K562 (cell line): ENCODE data around the gene PNPLA2. TPM values are rescaled to one million over a fixed set of nuclear protein-coding genes. Genes with fewer than 3 reads are reported as not detected.

Source experiments
- CBFB ChIP-seq: sonication (generic); formaldehyde crosslinking; IDR thresholded peaks from 2 replicates; pipeline ENCODE4 v1.4.0; 2020; ENCODE audit warnings: mild to moderate bottlenecking, missing genetic modification reagents
- ELF4 ChIP-seq: fragments of 450-650 bp; formaldehyde crosslinking; IDR thresholded peaks from 2 replicates; pipeline ENCODE4 v1.4.0; 2022; ENCODE audit warnings: missing genetic modification characterization
- HLTF ChIP-seq: fragments of 450-650 bp; IDR thresholded peaks from 2 replicates; pipeline ENCODE4 v1.6.1; 2016
- MNT ChIP-seq, 2 experiments: fragments of 450-650 bp; conservative IDR thresholded peaks; 2 replicates each; pipeline ENCODE4 v1.6.1; 2017; ENCODE audit warnings: mild to moderate bottlenecking in 2 of 2, moderate library complexity in 2 of 2
- NBN ChIP-seq: fragments of 450-650 bp; IDR thresholded peaks from 2 replicates; pipeline ENCODE4 v1.6.1; 2016; ENCODE audit warnings: low read depth, mild to moderate bottlenecking
- NFXL1 ChIP-seq: fragments of 450-650 bp; formaldehyde crosslinking; IDR thresholded peaks from 2 replicates; pipeline ENCODE4 v1.4.0; 2021; ENCODE audit warnings: mild to moderate bottlenecking
- TARDBP ChIP-seq: fragments of 450-650 bp; IDR thresholded peaks from 2 replicates; pipeline ENCODE4 v1.6.1; 2016
- ZNF146 ChIP-seq: IDR thresholded peaks from one replicate; pipeline ENCODE4 v1.6.1; 2018; ENCODE audit warnings: missing compliant biosample characterization; ENCODE audit not compliant: unreplicated experiment
- ZNF23 ChIP-seq: fragments of 250-450 bp; sonication (Bioruptor Pico); IDR thresholded peaks from 2 replicates; pipeline ENCODE4 v1.4.0; 2020; ENCODE audit warnings: mild to moderate bottlenecking
- polyA plus RNA-seq, 8 experiments: library from polyadenylated mRNA; depleted of rRNA in 4 of 8; stranded (reverse) in 5 of 8; unstranded in 3 of 8; fragments of >200 nt; fragmentation: Nextera tagmentation in 2 of 8; fragmentation: Illumina TruSeq in 1 of 8; extraction: Ambion mirVana in 2 of 8; extraction: Trizol in 1 of 8; gene quantifications; 2 replicates each; pipeline versions ENCODE4 v1.2.1 to v1.2.3, GENCODE V29; 2011 to 2014; ENCODE audit warnings: inconsistent platforms in 1 of 8, missing spikeins in 1 of 8
- total RNA-seq, 7 experiments: library from RNA; depleted of rRNA in 6 of 7; stranded (reverse); fragments of >200 nt in 6 of 7; fragmentation: Illumina TruSeq in 2 of 7; extraction: Trizol in 2 of 7; gene quantifications; 2 replicates each; pipeline versions ENCODE4 v1.2.1 to v1.2.3, GENCODE V29; 2011 to 2021; ENCODE audit warnings: low replicate concordance in 1 of 7

PNPLA2 gene
- total and polyA plus RNA-seq, 9 of the 15 experiments (the other 6 are each of a cell fraction or from before 2014, with no cell fraction given) = 0.39 to 87.1 (median 8.4) TPM

- TF ChIP-seq NBN = no peak
- no peak for TF ChIP-seq ZNF23
- no peak for TF ChIP-seq CBFB (CRISPR knock-in tag)
- no peak for TF ChIP-seq TARDBP
- TF ChIP-seq ZNF146 (CRISPR knock-in tag) = no peak
- TF ChIP-seq MNT (conservative IDR thresholded peaks at IDR 0.05) = peak; percentile 39 to 46; a peak in 2 of 4 replicates
- no peak for TF ChIP-seq ELF4 (CRISPR knock-in tag)
- no peak for TF ChIP-seq NFXL1
- no peak for TF ChIP-seq HLTF
- TF ChIP-seq, all 486 proteins: peak for 33
Observed at GRCh38 chr11:819943-820649, 1.4 kb downstream of the PNPLA2 start (continued).
